Mesenchymal stem cell (in vitro differentiated cells and primary cell): ENCODE results near the gene PER2.

ENCODE experiments used
- DNase-seq: peaks from one replicate; pipeline ENCODE4 v3.0.0-alpha.2; 2013
- H2AFZ ChIP-seq: one replicate; pipeline ENCODE4 v1.6.1; 2013; ENCODE audit warnings: low read depth, mild to moderate bottlenecking, control low read depth, inconsistent platforms, low read length, moderate library complexity
- H2AK5ac ChIP-seq: 2 replicates; pipeline ENCODE4 v1.6.1; 2013; ENCODE audit warnings: low read length, moderate library complexity, mild to moderate bottlenecking, inconsistent platforms; ENCODE audit not compliant: severe bottlenecking
- H2BK120ac ChIP-seq: one replicate; pipeline ENCODE4 v1.6.1; 2013; ENCODE audit warnings: low read depth, mild to moderate bottlenecking, inconsistent platforms, low read length, moderate library complexity
- H2BK12ac ChIP-seq, 2 experiments: one replicate each; pipeline ENCODE4 v1.6.1; 2013; ENCODE audit warnings: inconsistent platforms in 2 of 2, low read length in 2 of 2, mild to moderate bottlenecking in 2 of 2, moderate library complexity in 2 of 2, control low read depth in 1 of 2
- H2BK15ac ChIP-seq: one replicate; pipeline ENCODE4 v1.6.1; 2013; ENCODE audit warnings: mild to moderate bottlenecking, low read depth, inconsistent platforms; ENCODE audit not compliant: poor library complexity, severe bottlenecking
- H2BK5ac ChIP-seq: 2 replicates; pipeline ENCODE4 v1.6.1; 2013; ENCODE audit warnings: low read depth, mild to moderate bottlenecking, low read length, control low read depth, inconsistent platforms; ENCODE audit not compliant: poor library complexity, severe bottlenecking
- H3K14ac ChIP-seq, 2 experiments: one replicate each; pipeline ENCODE4 v1.6.1; 2013; ENCODE audit warnings: inconsistent platforms in 2 of 2, low read length in 2 of 2, control low read depth in 1 of 2, mild to moderate bottlenecking in 1 of 2, moderate library complexity in 1 of 2
- H3K18ac ChIP-seq, 2 experiments: one replicate each; pipeline ENCODE4 v1.6.1; 2013; ENCODE audit warnings: inconsistent platforms in 2 of 2, low read length in 2 of 2, control low read depth in 1 of 2, low read depth in 1 of 2, mild to moderate bottlenecking in 1 of 2
- H3K23ac ChIP-seq, 2 experiments: one replicate each; pipeline ENCODE4 v1.6.1; 2013; ENCODE audit warnings: inconsistent platforms in 2 of 2, low read length in 2 of 2, mild to moderate bottlenecking in 2 of 2, moderate library complexity in 2 of 2, control low read depth in 1 of 2
- H3K27ac ChIP-seq: 2 replicates; pipeline ENCODE4 v1.5.1; 2013; ENCODE audit warnings: mild to moderate bottlenecking, moderate library complexity, low read length, control low read depth, inconsistent platforms; ENCODE audit not compliant: poor library complexity, severe bottlenecking
- H3K27me3 ChIP-seq, 2 experiments: 2 replicates each; pipeline versions ENCODE4 v1.6.1 to v1.7.0; 2013; ENCODE audit warnings: low read length in 2 of 2, mild to moderate bottlenecking in 2 of 2, moderate library complexity in 2 of 2, control low read depth in 1 of 2, inconsistent platforms in 1 of 2; ENCODE audit not compliant: control insufficient read depth in 1 of 2, insufficient read depth in 1 of 2
- H3K36me3 ChIP-seq, 2 experiments: 2 replicates each; pipeline versions ENCODE4 v1.6.1 to v1.7.0; 2013; ENCODE audit warnings: low read length in 2 of 2, control low read depth in 1 of 2, inconsistent platforms in 1 of 2, low read depth in 1 of 2, mild to moderate bottlenecking in 1 of 2; ENCODE audit not compliant: insufficient read depth in 2 of 2, control insufficient read depth in 1 of 2
- H3K4ac ChIP-seq, 2 experiments: one replicate each; pipeline ENCODE4 v1.6.1; 2013; ENCODE audit warnings: inconsistent platforms in 2 of 2, low read length in 2 of 2, mild to moderate bottlenecking in 2 of 2, moderate library complexity in 2 of 2, control low read depth in 1 of 2, low read depth in 1 of 2
- H3K4me1 ChIP-seq: 2 replicates; pipeline ENCODE4 v1.6.1; 2013; ENCODE audit warnings: low read depth, low read length, control low read depth; ENCODE audit not compliant: control insufficient read depth, insufficient read depth
- H3K4me2 ChIP-seq: 2 replicates; pipeline ENCODE4 v1.6.1; 2013; ENCODE audit warnings: low read length, mild to moderate bottlenecking, inconsistent platforms; ENCODE audit not compliant: poor library complexity, severe bottlenecking
- H3K4me3 ChIP-seq, 2 experiments: 2 replicates each; pipeline versions ENCODE4 v1.5.1 to v1.7.0; 2013; ENCODE audit warnings: low read length in 2 of 2, mild to moderate bottlenecking in 2 of 2, control low read depth in 1 of 2, low read depth in 1 of 2; ENCODE audit not compliant: insufficient read depth in 1 of 2
- H3K79me1 ChIP-seq: replicated peaks from 2 replicates; pipeline ENCODE4 v1.6.1; 2013; ENCODE audit warnings: mild to moderate bottlenecking, control low read depth, low read length, inconsistent platforms; ENCODE audit not compliant: poor library complexity, severe bottlenecking
- H3K9ac ChIP-seq: 2 replicates; pipeline ENCODE4 v1.7.0; 2013; ENCODE audit warnings: mild to moderate bottlenecking, low read length, moderate library complexity
- H3K9me3 ChIP-seq: 2 replicates; pipeline ENCODE4 v1.7.0; 2013; ENCODE audit warnings: mild to moderate bottlenecking, low read length; ENCODE audit not compliant: control insufficient read depth
- H4K8ac ChIP-seq: one replicate; pipeline ENCODE4 v1.6.1; 2013; ENCODE audit warnings: inconsistent platforms, mild to moderate bottlenecking, low read length, moderate library complexity
- H4K91ac ChIP-seq: one replicate; pipeline ENCODE4 v1.6.1; 2013; ENCODE audit warnings: mild to moderate bottlenecking, low read length, inconsistent platforms
- WGBS: methylation state at CpG from one replicate; pipeline ENCODE4 v1.1.7; 2013; ENCODE audit warnings: mixed read lengths; 5-methylcytosine and 5-hydroxymethylcytosine counted together

PER2 gene

DNA sequence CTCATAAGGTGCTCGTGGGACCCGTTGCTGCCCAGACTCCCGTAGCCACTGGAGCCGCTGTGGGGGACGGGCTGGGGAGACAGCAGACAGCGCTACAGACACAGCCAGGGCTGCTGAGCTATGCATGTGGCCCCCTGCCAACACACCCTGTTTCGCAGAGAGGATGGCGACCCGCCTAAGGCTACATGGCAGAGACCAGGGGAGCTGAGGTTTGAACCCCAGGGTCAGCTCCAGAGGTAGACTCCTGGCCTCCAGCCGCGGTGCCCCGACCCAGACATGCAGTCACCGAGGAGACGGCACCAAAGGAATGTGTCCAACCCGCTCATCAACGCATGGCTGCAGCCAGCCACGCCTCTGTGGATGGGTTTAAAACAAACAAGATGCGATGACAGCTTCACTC, 27.5 kb downstream of the PER2 start:
- Histone ChIP-seq H2AFZ (no peak overlapping the region), H3K4me3 (no peak overlapping the region), H3K36me3 (peaks cover 54 to 60% of the 10 kb centered on the region in 2 experiments), H2BK5ac (no peak overlapping the region), H3K14ac (no peak overlapping the region), H2BK12ac (no peak overlapping the region), H3K4ac (no peak overlapping the region), H3K4me1 (peaks cover 27% of the 10 kb centered on the region), H3K4me2 (no peak overlapping the region), H2AK5ac (no peak overlapping the region), H3K27ac (no peak overlapping the region), H3K79me1 (no peaks in the 10 kb centered on the region), H3K27me3 (no peaks in the 10 kb centered on the region), H3K9me3 (no peaks in the 10 kb centered on the region), H3K9ac (no peak overlapping the region), H3K18ac (no peak overlapping the region), H4K8ac (no peak overlapping the region), H2BK15ac (no peak overlapping the region), H3K23ac (no peak overlapping the region), H4K91ac (no peak overlapping the region), H2BK120ac (no peak overlapping the region)
- no peak for DNase-seq
- WGBS = 92% methylated on average over 18 of the region's 18 CpGs

DNA sequence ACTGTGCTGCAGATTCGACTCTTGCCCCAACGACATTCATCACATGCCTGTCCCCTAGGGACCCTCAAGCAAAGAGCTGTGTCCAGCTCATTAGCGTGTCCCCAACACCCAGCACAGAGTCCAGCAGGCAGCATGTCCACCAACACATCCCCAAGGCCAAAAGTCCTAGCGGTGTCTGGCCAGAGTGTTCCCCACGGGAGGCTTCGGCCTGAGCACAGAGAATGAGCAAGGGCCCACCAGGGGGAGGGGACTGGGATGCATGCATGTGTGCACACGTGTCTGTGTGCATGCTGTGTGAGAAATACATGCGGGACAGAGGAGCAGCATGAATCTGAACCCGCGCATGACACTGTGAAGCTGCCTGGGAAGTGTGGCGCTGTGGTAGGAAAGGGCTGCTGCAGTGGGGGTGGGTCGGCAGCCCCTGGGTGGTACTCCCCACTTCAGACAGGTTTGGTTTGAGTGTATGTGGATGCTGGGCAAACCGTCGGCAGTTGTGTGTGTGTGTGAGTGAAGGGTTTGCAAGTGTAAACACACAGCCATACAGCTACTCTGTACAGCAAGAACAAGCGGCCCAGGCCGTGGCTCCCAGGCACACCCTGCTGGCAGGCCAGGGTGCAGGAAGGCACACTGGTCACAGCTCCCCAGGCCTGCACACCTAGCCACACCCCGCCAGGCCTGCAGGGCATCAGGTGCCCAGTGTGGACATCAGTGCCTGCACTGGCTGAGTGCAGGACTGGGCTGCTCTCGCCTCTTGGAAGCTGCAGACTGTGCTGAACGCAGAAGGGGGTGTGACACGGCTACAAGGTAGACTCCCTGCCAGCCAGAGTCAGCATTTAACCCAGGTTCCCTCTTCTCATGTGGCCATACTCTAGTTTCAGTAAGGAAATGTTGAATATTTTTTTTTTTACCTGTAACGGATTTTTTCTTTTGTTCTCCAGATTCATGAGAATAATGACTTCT, 29.1 kb downstream of the PER2 start:
- Histone ChIP-seq H2BK12ac (no peak overlapping the region), H3K4me3 (no peak overlapping the region), H3K4me1 (peaks cover 27% of the 10 kb centered on the region), H3K9ac (no peak overlapping the region), H2BK5ac (no peak overlapping the region), H3K79me1 (no peaks in the 10 kb centered on the region), H3K4me2 (no peak overlapping the region), H3K27me3 (no peaks in the 10 kb centered on the region), H2BK120ac (no peak overlapping the region), H3K18ac (no peak overlapping the region), H3K14ac (peak overlapping the region in 1 of 2 experiments; percentile 6), H2AK5ac (peak overlapping the region; percentile 11), H3K23ac (no peak overlapping the region), H2AFZ (no peak overlapping the region), H3K9me3 (no peaks in the 10 kb centered on the region), H3K36me3 (peaks cover 62 to 66% of the 10 kb centered on the region in 2 experiments), H4K91ac (no peak overlapping the region), H4K8ac (no peak overlapping the region), H3K27ac (no peak overlapping the region), H2BK15ac (no peak overlapping the region), H3K4ac (no peak overlapping the region)
- 88% methylated on average over 17 of the region's 21 CpGs for WGBS
- DNase-seq = no peak

DNA sequence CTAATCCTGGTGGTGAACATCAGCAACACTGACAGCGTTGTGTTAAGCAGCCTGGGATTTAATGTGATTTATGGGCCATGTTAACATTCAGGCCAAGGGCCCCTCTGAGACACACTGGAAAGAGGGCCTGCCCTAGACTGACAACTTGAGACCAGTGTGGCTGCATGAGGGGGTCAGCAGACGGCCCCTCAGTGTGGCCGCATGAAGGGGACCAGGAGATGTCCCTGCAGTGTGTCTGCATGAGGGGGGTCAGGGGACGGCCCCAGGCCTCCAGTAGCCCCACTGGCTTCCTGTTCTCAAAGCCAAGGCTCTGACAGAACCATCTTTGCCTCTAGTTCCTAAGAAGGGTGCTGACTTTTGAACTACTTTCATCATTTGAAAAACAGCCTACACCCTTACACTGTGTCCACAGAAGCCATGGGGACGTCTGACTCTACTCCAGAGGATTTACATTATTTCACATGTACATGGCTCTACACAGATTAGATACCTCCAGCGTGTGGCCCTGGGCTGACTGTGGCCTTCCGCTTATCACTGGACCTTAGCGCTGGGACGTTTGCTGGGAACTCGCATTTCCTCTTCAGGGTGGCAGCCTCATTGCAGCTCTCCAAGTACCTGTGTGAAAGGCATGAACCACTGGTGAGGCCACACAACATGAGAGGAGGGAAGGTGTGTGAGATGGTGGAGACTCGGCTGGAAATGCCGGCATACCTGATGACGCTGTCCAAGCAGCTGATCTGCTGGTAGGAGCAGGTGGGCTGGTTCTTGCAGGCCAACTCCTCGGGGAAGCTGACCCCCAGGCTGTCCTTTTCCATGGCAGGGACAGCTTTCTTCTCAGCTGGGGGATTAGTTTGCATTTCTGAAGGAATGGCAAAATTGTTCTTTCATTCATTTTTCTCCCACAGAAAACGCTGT, 30.4 kb downstream of the PER2 start:
- Histone ChIP-seq H3K27me3 (no peaks in the 10 kb centered on the region), H2BK120ac (no peak overlapping the region), H3K9me3 (no peaks in the 10 kb centered on the region), H2AK5ac (no peak overlapping the region), H3K79me1 (no peaks in the 10 kb centered on the region), H3K18ac (no peak overlapping the region), H3K4ac (no peak overlapping the region), H3K4me2 (no peak overlapping the region), H3K36me3 (peaks cover 63 to 78% of the 10 kb centered on the region in 2 experiments), H4K91ac (no peak overlapping the region), H2BK5ac (no peak overlapping the region), H3K4me1 (peaks cover 27% of the 10 kb centered on the region), H3K4me3 (no peak overlapping the region), H3K27ac (no peak overlapping the region), H3K9ac (no peak overlapping the region), H2BK15ac (no peak overlapping the region), H2AFZ (no peak overlapping the region), H4K8ac (no peak overlapping the region), H2BK12ac (no peak overlapping the region), H3K23ac (no peak overlapping the region), H3K14ac (no peak overlapping the region)
- WGBS = 91% methylated on average over 15 of the region's 15 CpGs
- no peak for DNase-seq

DNA sequence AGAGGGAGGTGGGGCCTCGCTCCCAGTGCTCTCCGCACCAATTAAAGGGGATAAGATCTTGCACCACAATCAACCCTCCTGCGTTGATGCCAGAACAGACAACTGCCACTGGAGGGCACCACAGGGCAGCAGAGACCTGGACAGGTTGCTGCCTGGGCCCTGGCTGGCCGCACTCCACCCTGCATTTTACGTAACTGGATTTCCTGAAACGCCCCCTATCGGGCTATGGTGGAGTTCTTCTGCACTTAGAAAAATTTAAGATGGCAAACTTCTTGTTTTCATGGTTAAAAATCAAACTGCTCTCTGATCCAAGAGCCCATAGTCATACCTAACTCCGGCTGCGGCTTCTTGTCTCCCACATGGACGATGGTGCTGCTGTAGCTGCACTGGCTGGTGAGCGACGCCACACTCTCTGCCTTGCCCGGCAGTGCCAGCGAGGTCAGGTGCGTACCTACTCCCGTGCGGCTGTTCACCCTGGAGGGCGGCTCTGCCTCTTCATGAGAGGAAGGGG, 31.8 kb downstream of the PER2 start:
- H2BK5ac ChIP-seq = no peak overlapping the region
- H4K91ac ChIP-seq = no peak overlapping the region
- no peaks in the 10 kb centered on the region for H3K27me3 ChIP-seq
- no peak overlapping the region for H2AK5ac ChIP-seq
- H4K8ac ChIP-seq = no peak overlapping the region
- no peak overlapping the region for H3K9ac ChIP-seq
- H3K4me3 ChIP-seq = no peak overlapping the region
- no peak overlapping the region for H3K27ac ChIP-seq
- no peak overlapping the region for H2AFZ ChIP-seq
- WGBS = 65% methylated on average over 14 of the region's 18 CpGs
- no peaks in the 10 kb centered on the region for H3K9me3 ChIP-seq
- H3K79me1 ChIP-seq = no peaks in the 10 kb centered on the region
- H3K14ac ChIP-seq = no peak overlapping the region
- no peak overlapping the region for H3K23ac ChIP-seq
- H3K18ac ChIP-seq = no peak overlapping the region
- no peak overlapping the region for H2BK120ac ChIP-seq
- no peak overlapping the region for H2BK12ac ChIP-seq
- peaks cover 19% of the 10 kb centered on the region for H3K4me1 ChIP-seq
- H3K4me2 ChIP-seq = no peak overlapping the region
- no peak overlapping the region for H2BK15ac ChIP-seq
- no peak overlapping the region for H3K4ac ChIP-seq
- H3K36me3 ChIP-seq = peaks cover 64 to 82% of the 10 kb centered on the region in 2 experiments
- DNase-seq = peak; percentile 84
